H1 (cell line): ENCODE data around the gene TMEM185B. TPM values are rescaled to one million over a fixed set of nuclear protein-coding genes. Genes with fewer than 3 reads are reported as not detected.

ENCODE experiments used
- CTCF ChIA-PET: fragments of 300-600 bp; sonication (Branson Sonifier 250); formaldehyde crosslinking; loops from one replicate; lab custom pipeline; 2021; ENCODE audit not compliant: partially characterized antibody; lab: Charles Lee
- POLR2A ChIA-PET: fragments of 300-600 bp; sonication (Branson Sonifier 250); formaldehyde crosslinking; loops from one replicate; lab custom pipeline; 2021; ENCODE audit warnings: inconsistent platforms; ENCODE audit not compliant: partially characterized antibody; lab: Charles Lee
- DNase-seq, 2 experiments: peaks; one replicate each; pipeline versions ENCODE4 v3.0.0 to v3.0.0-alpha.2; 2010 to 2022; ENCODE audit warnings: low spot score in 2 of 2, low read depth in 1 of 2, mixed read lengths in 1 of 2
- FAIRE-seq: peaks from 2 replicates; lab custom pipeline; 2011; peaks lifted over from hg19 to GRCh38; lab: Jason Lieb, UNC
- H2AFZ ChIP-seq: 2 replicates; pipeline ENCODE4 v1.8.1; 2012; ENCODE audit warnings: low read length, inconsistent platforms
- H2AK5ac ChIP-seq: 2 replicates; pipeline ENCODE4 v1.6.1; 2013; ENCODE audit warnings: low read depth, low read length
- H2BK120ac ChIP-seq: replicated peaks from 2 replicates; pipeline ENCODE3; 2013; ENCODE audit warnings: low read depth, low read length, inconsistent platforms
- H2BK12ac ChIP-seq: 2 replicates; pipeline ENCODE4 v1.6.1; 2013; ENCODE audit warnings: low read depth, low read length
- H2BK15ac ChIP-seq: 2 replicates; pipeline ENCODE4 v1.6.1; 2013; ENCODE audit warnings: low read length
- H2BK20ac ChIP-seq: 2 replicates; pipeline ENCODE4 v1.6.1; 2013; ENCODE audit warnings: low read length
- H2BK5ac ChIP-seq: 2 replicates; pipeline ENCODE4 v1.6.1; 2013; ENCODE audit warnings: low read depth, low read length
- H3K14ac ChIP-seq: 2 replicates; pipeline ENCODE4 v1.6.1; 2013; ENCODE audit warnings: inconsistent platforms; ENCODE audit not compliant: insufficient read length
- H3K18ac ChIP-seq: 2 replicates; pipeline ENCODE4 v1.6.1; 2013; ENCODE audit warnings: low read length; ENCODE audit errors: extremely low read depth
- H3K23ac ChIP-seq: 2 replicates; pipeline ENCODE4 v1.6.1; 2013; ENCODE audit warnings: inconsistent platforms; ENCODE audit not compliant: insufficient read length
- H3K23me2 ChIP-seq: 2 replicates; pipeline ENCODE4 v1.6.1; 2013; ENCODE audit warnings: low read depth, low read length
- H3K27ac ChIP-seq: 2 replicates; pipeline ENCODE4 v1.6.1; 2011; ENCODE audit warnings: low read depth, low read length, inconsistent platforms
- H3K27me3 ChIP-seq, 4 experiments: replicated peaks in 1 of 4; 1 replicate in 1 of 4; 2 replicates in 3 of 4; pipeline versions ENCODE4 v1.6.1 to v1.8.1; 2011 to 2013; ENCODE audit warnings: low read length in 3 of 4, mild to moderate bottlenecking in 3 of 4, inconsistent platforms in 2 of 4, mixed read lengths in 2 of 4, moderate library complexity in 1 of 4; ENCODE audit not compliant: control insufficient read depth in 3 of 4, insufficient read depth in 3 of 4; ENCODE audit errors: extremely low read depth in 1 of 4
- H3K36me3 ChIP-seq, 4 experiments: 2 replicates each; pipeline versions ENCODE4 v1.6.1 to v1.8.1; 2011 to 2013; ENCODE audit warnings: mild to moderate bottlenecking in 4 of 4, low read length in 3 of 4, moderate library complexity in 2 of 4, control low read depth in 1 of 4, inconsistent platforms in 1 of 4; ENCODE audit not compliant: insufficient read depth in 4 of 4, control insufficient read depth in 2 of 4
- H3K4ac ChIP-seq: replicated peaks from 2 replicates; pipeline ENCODE3; 2013; ENCODE audit warnings: low read length, low read depth, mixed read lengths, inconsistent platforms; ENCODE audit not compliant: insufficient read length
- H3K4me1 ChIP-seq, 4 experiments: replicated peaks in 1 of 4; 1 replicate in 1 of 4; 2 replicates in 3 of 4; pipeline versions ENCODE4 v1.6.1 to v1.8.1; 2011 to 2013; ENCODE audit warnings: low read length in 3 of 4, inconsistent platforms in 2 of 4, mixed read lengths in 1 of 4; ENCODE audit not compliant: insufficient read depth in 4 of 4, control insufficient read depth in 3 of 4
- H3K4me2 ChIP-seq, 2 experiments: 2 replicates each; pipeline versions ENCODE4 v1.6.1 to v1.8.1; 2011 to 2013; ENCODE audit warnings: low read depth in 2 of 2, low read length in 2 of 2, control low read depth in 1 of 2, inconsistent platforms in 1 of 2, mild to moderate bottlenecking in 1 of 2; ENCODE audit not compliant: insufficient read depth in 1 of 2
- H3K4me3 ChIP-seq, 4 experiments: fragments of 200-600, 300-600 bp in 1 of 4; sonication (generic), shearing (Covaris generic), sonication (Bioruptor Twin) in 1 of 4; 2 replicates each; pipeline versions ENCODE4 v1.5.1 to v1.8.1; 2011 to 2016; ENCODE audit warnings: low read length in 4 of 4, low read depth in 3 of 4, control low read depth in 2 of 4, inconsistent platforms in 2 of 4, mild to moderate bottlenecking in 2 of 4, mixed read lengths in 1 of 4, moderate library complexity in 1 of 4; ENCODE audit not compliant: insufficient read depth in 2 of 4; ENCODE audit errors: extremely low read depth in 1 of 4
- H3K56ac ChIP-seq: replicated peaks from 2 replicates; pipeline ENCODE3; 2013; ENCODE audit warnings: low read depth, mild to moderate bottlenecking, mixed read lengths, low read length, inconsistent platforms; ENCODE audit not compliant: insufficient read length
- H3K79me1 ChIP-seq: 2 replicates; pipeline ENCODE4 v1.6.1; 2013; ENCODE audit warnings: low read depth, low read length, control low read depth
- H3K79me2 ChIP-seq, 2 experiments: 2 replicates each; pipeline versions ENCODE4 v1.6.1 to v1.8.1; 2012 to 2013; ENCODE audit warnings: low read length in 2 of 2, mild to moderate bottlenecking in 2 of 2, inconsistent platforms in 1 of 2; ENCODE audit not compliant: insufficient read depth in 2 of 2, control insufficient read depth in 1 of 2
- H3K9ac ChIP-seq, 4 experiments: replicated peaks in 1 of 4; 1 replicate in 1 of 4; 2 replicates in 3 of 4; pipeline versions ENCODE4 v1.6.1 to v1.8.1; 2011 to 2013; ENCODE audit warnings: low read depth in 3 of 4, low read length in 3 of 4, control low read depth in 2 of 4, mild to moderate bottlenecking in 2 of 4, moderate library complexity in 2 of 4, inconsistent platforms in 1 of 4; ENCODE audit errors: extremely low read depth in 1 of 4
- H3K9me3 ChIP-seq, 2 experiments: 2 replicates each; pipeline versions ENCODE4 v1.6.1 to v1.8.1; 2012 to 2013; ENCODE audit warnings: mild to moderate bottlenecking in 2 of 2, moderate library complexity in 2 of 2, control low read depth in 1 of 2, inconsistent platforms in 1 of 2, low read depth in 1 of 2, low read length in 1 of 2, mixed read lengths in 1 of 2; ENCODE audit not compliant: insufficient read depth in 2 of 2
- H4K20me1 ChIP-seq, 2 experiments: replicated peaks in 1 of 2; 2 replicates each; pipeline versions ENCODE3 to v1.8.1; 2011 to 2013; ENCODE audit warnings: inconsistent platforms in 2 of 2, low read length in 2 of 2, mild to moderate bottlenecking in 1 of 2; ENCODE audit not compliant: insufficient read depth in 2 of 2, control insufficient read depth in 1 of 2
- H4K5ac ChIP-seq: 2 replicates; pipeline ENCODE4 v1.6.1; 2013; ENCODE audit warnings: low read length, low read depth, mixed read lengths, inconsistent platforms; ENCODE audit not compliant: insufficient read length
- H4K8ac ChIP-seq: 2 replicates; pipeline ENCODE4 v1.8.0; 2013; ENCODE audit warnings: mild to moderate bottlenecking, moderate library complexity, low read length, inconsistent platforms; ENCODE audit not compliant: insufficient read depth; ENCODE audit errors: extremely low read depth
- H4K91ac ChIP-seq: replicated peaks from 2 replicates; pipeline ENCODE3; 2013; ENCODE audit warnings: low read length, mixed read lengths, inconsistent platforms; ENCODE audit not compliant: insufficient read length
- ASH2L ChIP-seq: fragments of 200-600, 300-600 bp; sonication (generic); IDR thresholded peaks from one replicate; pipeline ENCODE4 v1.7.1; 2017; ENCODE audit warnings: low read length
- BCL11A ChIP-seq, 2 experiments: IDR thresholded peaks; one replicate each; pipeline ENCODE4 v1.6.1; 2011; ENCODE audit warnings: low read depth in 2 of 2, low read length in 2 of 2, mild to moderate bottlenecking in 2 of 2
- CEBPB ChIP-seq: IDR thresholded peaks from 2 replicates; pipeline ENCODE4 v1.6.1; 2012; ENCODE audit warnings: low read depth, low read length
- EGR1 ChIP-seq: IDR thresholded peaks from 2 replicates; pipeline ENCODE4 v1.6.1; 2011; ENCODE audit warnings: low read depth, low read length, borderline replicate concordance
- SRF ChIP-seq: IDR thresholded peaks from 2 replicates; pipeline ENCODE4 v1.6.1; 2011; ENCODE audit warnings: mild to moderate bottlenecking, low read depth, low read length, moderate library complexity
- ZNF274 ChIP-seq: IDR thresholded peaks from 2 replicates; pipeline ENCODE4 v1.7.0; 2012; ENCODE audit warnings: low read length, borderline replicate concordance; ENCODE audit errors: extremely low read depth
- WGBS, 2 experiments: shearing (Covaris generic) in 1 of 2; methylation state at CpG; one replicate each; pipeline versions ENCODE4 v1.1.6 to v1.1.7; 2013 to 2015; ENCODE audit warnings: low lambda C conversion rate in 2 of 2, mixed read lengths in 2 of 2, inconsistent platforms in 1 of 2, low coverage in 1 of 2, missing lambda C conversion rate in 1 of 2; ENCODE audit not compliant: insufficient replicate concordance in 2 of 2, insufficient coverage in 1 of 2, insufficient read length in 1 of 2; ENCODE audit errors: extremely low coverage in 1 of 2, missing lambda C conversion rate in 1 of 2; 5-methylcytosine and 5-hydroxymethylcytosine counted together
- polyA plus RNA-seq, 7 experiments: library from polyadenylated mRNA; depleted of rRNA in 3 of 7; stranded (reverse) in 5 of 7; unstranded in 2 of 7; fragments of >200 nt in 5 of 7; fragments of 200-250 nt in 2 of 7; gene quantifications; 1 replicate in 5 of 7; 2 replicates in 1 of 7; 4 replicates in 1 of 7; pipeline versions ENCODE4 v1.2.1 to v1.2.3, GENCODE V29; 2011 to 2013; ENCODE audit warnings: missing spikeins in 2 of 7, mixed read lengths in 2 of 7
- total RNA-seq: library from RNA; stranded (reverse); fragmentation: NEBNext Ultra II Directional; extraction: Animal tissue kit (Norgen Biotek cat#: 25700); gene quantifications from 2 replicates; pipeline ENCODE4 v1.2.1, GENCODE V29; 2021

The TMEM185B gene
- total and polyA plus RNA-seq, 2 of the 8 experiments (the other 6 are each of a cell fraction or from before 2014, with no cell fraction given) = 13.5 to 14.0 TPM

DNA sequence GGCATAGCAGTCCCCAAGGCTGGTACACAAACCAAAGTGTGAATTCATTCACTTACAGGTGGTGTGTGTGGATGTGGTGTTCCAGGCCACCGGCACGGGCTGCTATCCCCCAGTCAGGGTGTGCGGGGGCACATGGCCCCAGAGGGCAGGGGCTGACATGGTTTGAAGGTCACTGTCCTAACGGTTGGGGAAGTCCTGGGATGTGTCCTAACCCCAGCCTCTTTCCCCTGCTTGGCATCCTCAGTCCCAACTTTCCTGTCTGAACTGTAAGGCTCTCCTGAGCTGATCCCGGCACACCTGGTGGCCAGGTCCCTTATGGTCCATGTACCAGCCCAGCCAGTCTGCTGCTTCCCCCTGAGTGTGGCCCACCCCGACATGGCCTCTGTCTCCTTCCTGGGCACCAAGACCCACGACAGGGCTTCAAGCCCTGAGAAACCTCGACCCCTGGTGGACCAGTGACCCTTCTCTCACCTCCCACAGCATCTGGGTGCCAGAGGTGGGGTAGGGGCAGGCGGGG lies 2.4 kb upstream of the TMEM185B start:
- H3K36me3 ChIP-seq = peaks cover 0 to 6% (median 0%) of the 10 kb centered on the region in 4 experiments; a peak in 3 of 8 replicates
- peaks cover 0 to 3% of the 10 kb centered on the region in 2 experiments for H4K20me1 ChIP-seq
- no peak overlapping the region for H3K56ac ChIP-seq
- H3K4me3 ChIP-seq = no peak overlapping the region
- H2BK120ac ChIP-seq = no peak overlapping the region
- no peak overlapping the region for H3K18ac ChIP-seq
- ChIA-PET CTCF (interaction anchor here (1.0 to 1.6 kb wide), 3 partner anchors 69 to 455 kb away, joined by 3 to 11 read pairs (median 4); no protein-coding TSS in a partner anchor), POLR2A (interaction anchor here (1.5 kb wide), 1 partner anchor 27 kb away, joined by 3 read pairs; the partner anchor contains the start of gene RALB)
- H2BK20ac ChIP-seq = no peak overlapping the region
- no peak overlapping the region for H3K23ac ChIP-seq
- no peak overlapping the region for H3K4ac ChIP-seq
- WGBS, 2 experiments = 91% methylated on average over 4 of the region's 9 CpGs; no CpG with 5 or more reads in 1 of the 2 experiments
- FAIRE-seq (no peak), DNase-seq (no peak)
- no peak overlapping the region for H3K14ac ChIP-seq
- H4K91ac ChIP-seq = no peak overlapping the region
- H3K4me2 ChIP-seq = no peak overlapping the region
- TF ChIP-seq BCL11A (IDR thresholded peaks at IDR 0.05; ENCODE audit: low read depth in 2 of 2, low read length in 2 of 2) (no peak), SRF (no peak), EGR1 (no peak), CEBPB (no peak), ASH2L (no peak), ZNF274 (no peak)
- peaks cover 7 to 9% of the 10 kb centered on the region in 2 experiments for H3K9me3 ChIP-seq
- no peak overlapping the region for H4K5ac ChIP-seq
- peaks cover 13 to 45% (median 29%) of the 10 kb centered on the region in 4 experiments for H3K27me3 ChIP-seq
- peaks cover 0 to 2% of the 10 kb centered on the region in 2 experiments; a peak in 1 of 4 replicates for H3K79me2 ChIP-seq
- H3K4me1 ChIP-seq = peaks cover 0 to 7% (median 6%) of the 10 kb centered on the region in 4 experiments; a peak in 5 of 7 replicates
- no peak overlapping the region for H2BK12ac ChIP-seq
- no peaks in the 10 kb centered on the region for H3K79me1 ChIP-seq
- H2AFZ ChIP-seq = no peak overlapping the region
- H2AK5ac ChIP-seq = no peak overlapping the region
- no peak overlapping the region for H3K9ac ChIP-seq
- H3K23me2 ChIP-seq = peaks cover 3% of the 10 kb centered on the region; the same call in 1 of the 2 replicates
- no peak overlapping the region for H2BK5ac ChIP-seq
- H4K8ac ChIP-seq = peak overlapping the region; percentile 38; the same call in 1 of the 2 replicates
- H3K27ac ChIP-seq = no peak overlapping the region
- H2BK15ac ChIP-seq = 0 out of 2 replicates have a peak overlapping the region, but pooled peaks have one; percentile 81
